GM19397 (cell line): ENCODE measurements around the gene RFX4.
A peak's percentile ranks its signal among the peaks of the same experiment; 100 is the strongest.
"Not testable (repeated sequence)": the region's sequence is repeated elsewhere in the genome, so short reads cannot be mapped to it uniquely, and the experiment has no call there.

Experiments
- ATAC-seq: cut with Tn5 transposase; IDR thresholded peaks from one replicate; pipeline ENCODE4 v1.9.1; 2021; ENCODE audit warnings: mild to moderate bottlenecking, moderate library complexity; ENCODE audit not compliant: unreplicated experiment

The RFX4 gene

DNA sequence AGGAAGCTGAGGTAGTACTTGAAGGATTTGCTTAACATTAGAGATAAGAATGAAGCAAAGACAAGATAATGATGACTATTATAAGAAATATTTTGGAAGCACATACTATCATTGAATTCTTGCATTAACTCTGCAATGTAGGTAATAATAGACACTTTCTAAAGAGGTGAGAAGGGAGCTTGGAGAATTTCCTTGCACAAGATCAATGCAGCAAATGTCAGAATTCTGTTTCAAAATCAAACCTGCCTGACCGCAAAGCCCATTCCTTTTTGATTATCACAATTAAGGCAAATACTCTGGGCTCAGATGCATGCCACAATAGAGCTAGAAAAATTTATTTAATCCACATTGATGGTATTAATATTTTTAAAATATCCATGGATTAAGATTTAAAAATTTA lies 141.3 kb downstream of the RFX4 start:
- ATAC-seq = no peak

DNA sequence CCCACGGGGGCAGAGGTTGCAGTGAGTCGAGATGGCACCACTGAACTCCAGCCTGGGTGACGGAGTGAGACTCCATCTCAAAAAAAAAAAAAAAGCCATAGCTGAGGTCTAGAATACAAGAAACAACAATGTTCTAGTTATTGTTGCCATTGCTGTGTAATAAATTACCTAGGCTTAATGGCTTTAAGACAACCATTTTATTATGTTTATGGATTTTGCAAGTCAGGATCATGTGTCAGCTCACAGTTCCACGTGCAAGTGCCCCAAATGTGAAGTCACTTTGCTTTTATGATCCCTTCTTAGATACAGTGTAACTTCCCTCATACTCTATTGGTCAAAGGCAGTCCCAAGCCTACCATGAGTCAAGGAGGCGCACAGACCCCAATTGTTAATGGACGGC lies 142.1 kb downstream of the RFX4 start:
- ATAC-seq = no peak

DNA sequence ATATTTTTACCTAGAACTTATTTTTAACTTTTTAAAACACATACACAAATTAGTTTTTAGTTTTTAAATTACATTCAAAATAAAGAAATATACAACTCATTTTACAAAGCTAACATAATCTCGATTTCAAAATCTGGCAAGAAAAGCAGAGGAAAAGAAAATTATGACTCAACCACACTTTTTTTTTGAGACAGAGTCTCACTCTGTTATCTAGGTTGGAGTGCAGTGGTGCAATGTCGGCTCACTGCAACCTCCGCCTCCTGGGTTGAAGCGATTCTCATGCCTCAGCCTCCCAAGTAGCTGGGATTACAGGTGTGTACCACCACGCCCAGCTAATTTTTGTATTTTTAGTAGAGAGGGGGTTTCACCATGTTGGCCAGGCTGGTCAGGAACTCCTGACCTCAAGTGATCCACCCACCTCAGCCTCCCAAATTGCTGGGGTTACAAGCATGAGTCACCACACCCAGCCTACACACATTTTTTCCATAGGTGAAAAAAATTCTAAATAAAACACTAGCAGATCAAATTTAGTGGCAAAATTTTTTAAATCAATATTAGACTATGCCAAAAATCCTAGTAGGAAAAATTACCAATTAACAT lies 143.9 kb downstream of the RFX4 start:
- not testable (repeated sequence) for ATAC-seq

DNA sequence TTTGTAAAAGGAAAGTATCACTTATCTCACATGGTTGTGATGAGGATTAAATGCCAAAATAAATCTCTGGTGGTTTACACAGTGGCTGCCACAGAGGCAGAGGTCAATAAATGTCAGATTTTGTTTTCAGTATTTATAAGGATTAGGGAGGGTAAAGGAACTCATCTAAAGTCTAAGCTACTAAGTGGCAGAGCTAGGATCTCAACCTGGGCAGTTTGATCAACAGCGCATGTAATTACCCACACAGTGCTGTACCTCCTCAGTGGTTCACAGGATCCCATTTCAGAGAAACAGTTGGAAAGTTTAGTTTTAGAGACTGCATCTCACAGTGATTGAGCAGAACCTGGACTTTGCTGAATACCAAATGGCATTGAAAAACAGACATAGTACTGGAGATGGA lies 146.8 kb downstream of the RFX4 start:
- no peak for ATAC-seq

DNA sequence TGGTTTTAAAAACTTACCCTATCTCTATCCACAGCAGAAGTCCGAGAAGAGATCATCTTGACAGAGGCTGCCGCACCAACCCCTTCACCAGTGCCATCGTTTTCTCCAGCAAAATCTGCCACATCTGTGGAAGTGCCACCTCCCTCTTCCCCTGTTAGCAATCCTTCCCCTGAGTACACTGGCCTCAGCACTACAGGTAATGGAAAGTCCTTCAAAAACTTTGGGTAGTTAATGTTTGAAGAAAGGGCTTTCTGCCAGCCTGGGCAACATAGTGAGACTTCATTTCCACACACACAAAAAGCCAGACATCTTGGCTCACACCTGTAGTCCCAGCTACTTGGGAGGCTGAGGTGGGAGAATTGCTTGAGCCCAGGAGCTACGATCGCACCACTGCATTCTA lies 150.1 kb downstream of the RFX4 start:
- ATAC-seq = no peak

DNA sequence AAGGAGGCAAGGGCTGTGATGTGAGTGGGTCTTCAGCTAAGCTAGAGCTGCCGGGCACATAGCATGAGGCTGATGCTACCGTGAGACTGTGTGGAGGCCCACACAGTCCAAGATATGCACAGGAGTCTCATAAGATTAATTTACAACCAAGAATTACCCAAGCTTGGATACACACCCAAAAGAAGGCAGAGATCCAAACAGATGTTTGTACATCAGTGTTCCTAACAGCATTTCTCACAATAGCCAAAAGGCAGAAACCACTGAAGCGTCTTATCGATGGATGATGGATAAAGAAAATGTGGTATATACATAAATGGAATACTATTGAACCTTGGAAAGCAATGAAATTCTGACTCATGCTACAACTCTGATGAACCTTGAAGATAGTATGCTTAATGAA lies 150.9 kb downstream of the RFX4 start:
- ATAC-seq = no peak

DNA sequence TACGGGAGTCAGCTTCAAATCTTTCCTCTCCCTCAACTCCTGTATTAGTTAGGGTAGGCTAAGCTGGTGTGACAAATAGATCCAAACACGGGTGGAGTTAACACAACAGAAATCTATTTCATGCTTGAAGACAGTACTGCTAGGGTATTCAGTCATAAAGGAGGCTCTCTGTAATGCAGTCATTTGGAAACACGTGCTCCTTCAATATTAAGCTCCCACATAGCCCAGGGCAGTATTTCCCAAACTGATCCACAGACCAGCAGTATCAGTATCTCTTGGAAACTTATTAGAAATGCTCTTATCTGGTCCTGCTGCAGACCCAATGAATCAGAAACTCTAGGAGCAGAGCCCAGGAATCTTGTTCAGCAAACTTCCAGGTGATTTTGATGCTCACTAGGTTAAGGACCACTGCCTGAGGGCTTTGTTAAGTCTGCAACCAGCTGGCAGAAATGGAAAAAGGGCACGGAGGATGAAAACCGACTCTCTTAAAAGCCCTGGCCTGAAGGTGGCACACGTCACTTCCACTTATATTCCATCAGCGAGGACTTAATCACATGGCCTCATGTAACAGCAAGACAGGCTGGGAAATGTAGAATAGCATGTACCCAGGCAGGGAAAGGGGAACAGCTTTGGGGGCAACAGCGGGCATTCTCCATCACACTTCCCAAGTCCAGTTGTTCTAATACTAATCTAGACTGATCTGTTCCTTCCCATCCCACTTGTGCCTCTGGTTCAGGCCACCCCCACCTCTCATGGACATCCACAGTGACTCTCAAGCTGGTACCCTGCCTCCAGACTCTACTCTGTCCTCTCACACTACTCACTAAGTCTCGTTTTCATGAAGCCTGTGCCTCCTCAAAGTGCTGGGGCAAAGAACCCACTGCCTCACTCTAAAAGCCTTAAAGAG lies 153.5 kb downstream of the RFX4 start:
- ATAC-seq = no peak

DNA sequence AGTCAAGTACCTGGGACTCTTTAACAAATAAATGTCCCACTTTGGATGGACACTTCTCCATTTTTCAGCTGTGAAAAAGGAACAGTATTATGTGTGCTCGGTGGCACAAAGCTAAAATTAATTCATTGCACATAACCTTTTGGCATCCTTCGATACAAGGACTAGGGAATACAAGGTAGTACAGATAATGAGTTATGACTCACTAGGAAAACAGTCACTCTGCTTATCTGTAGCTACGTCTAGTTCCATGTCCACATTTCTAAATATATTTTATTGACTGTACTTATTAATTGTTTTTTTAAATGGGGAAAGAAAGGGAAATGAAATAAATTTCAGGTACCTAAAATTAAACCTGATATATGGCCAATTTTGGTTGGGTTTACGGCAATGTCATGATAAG lies 156.5 kb downstream of the RFX4 start:
- no peak for ATAC-seq

DNA sequence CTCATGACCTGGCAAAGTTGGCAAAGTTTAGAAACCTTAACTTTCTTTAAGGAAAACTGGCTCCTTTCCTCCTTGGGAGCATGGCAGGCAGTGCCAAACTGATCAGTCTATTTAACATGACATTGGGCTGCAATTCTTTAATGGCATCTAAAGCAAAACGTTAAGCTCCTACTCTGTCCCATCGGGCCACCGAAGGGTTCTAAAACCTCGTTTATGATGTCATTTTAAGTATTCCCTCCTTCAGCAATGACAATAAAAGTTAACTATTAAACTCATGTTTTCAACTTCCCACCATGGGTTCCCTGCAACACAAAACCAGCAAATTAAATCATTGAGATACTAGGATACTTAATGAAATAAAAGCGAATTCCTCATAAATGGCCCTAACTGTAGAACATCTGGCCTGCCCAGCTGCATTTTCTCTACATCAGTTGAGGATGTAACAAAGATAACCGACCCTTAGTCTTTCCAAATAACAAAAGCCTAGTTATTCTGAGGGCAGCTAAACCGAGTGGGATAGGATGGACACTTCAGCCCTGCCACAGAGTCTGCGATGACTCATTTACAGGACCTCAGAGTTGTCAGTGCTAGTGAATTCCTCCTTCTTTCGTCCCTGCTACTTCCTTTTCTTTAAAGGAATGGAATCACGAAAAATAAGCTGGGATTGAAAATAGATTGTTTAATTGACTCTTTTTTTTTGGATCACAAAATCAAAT lies 157.2 kb downstream of the RFX4 start:
- no peak for ATAC-seq

DNA sequence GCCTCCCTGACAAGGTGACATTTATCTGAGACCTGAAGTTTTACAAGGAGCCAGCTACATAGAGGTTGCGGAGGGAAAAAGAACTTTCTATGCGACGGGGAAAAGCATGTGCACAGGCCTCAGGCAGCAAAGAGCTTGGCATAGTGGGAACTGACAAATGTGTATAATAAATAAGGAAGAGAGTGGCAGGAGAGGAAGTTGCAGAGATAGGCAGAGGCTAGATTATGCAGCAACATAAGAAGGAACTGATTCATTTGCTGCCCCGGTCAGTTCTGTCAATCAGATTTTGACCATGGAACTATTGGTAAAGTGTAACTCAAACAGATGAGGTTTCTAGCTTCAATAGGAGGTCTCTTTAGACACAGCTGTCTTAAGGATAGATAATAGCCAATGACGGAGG lies 158.0 kb downstream of the RFX4 start:
- no peak for ATAC-seq

DNA sequence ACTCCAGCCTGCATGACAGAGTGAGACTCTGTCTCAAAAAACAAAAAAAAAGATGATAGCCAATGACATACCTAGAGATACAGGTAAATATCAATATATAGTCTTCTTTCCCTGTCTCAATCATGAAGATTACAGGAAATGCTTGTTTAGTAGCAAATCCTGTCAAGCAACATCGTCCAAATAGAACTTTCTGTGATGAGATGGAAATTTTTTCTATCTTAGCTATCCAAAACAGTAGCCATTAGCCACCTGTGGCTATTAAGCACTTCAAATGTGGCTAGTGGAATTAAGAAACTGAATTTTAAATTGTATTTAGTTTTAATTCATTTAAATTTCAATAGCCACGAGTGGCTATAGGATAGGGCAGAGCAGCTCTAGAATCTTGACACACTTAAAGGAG lies 158.4 kb downstream of the RFX4 start:
- no peak for ATAC-seq

DNA sequence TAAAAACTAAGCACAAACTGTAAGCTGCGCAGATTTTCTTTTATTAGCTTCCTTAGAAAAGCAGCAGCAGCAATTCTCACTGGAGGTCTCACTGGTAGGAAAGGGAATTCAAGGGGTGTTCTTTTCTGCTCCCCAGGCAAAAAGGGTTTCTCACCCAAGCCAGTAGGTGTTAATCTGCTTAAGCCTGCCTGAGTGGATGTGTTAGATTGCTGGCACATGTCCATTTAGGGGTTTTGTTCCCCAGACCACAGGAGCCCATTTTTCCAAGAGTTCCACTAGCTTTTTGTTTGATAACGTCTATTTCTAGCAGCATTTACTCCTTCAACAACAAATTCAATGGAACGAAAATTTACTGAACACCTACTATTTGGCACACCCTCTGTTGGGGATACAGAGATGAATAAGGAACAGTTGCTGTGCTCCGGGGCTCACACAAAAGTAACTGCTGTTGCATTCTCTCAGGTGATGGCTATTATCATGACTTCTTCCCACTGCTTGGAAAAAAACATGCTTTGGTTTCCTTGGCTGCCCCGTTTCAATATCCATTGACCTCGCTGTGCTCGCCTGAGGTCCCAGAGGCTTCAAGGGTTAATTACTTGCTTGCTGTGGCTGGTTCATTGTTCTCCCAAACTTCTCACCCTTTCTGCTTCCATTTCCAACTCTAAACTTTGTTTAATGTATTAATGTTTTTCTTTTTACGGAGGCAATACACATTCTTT lies 160.6 kb downstream of the RFX4 start:
- no peak for ATAC-seq

DNA sequence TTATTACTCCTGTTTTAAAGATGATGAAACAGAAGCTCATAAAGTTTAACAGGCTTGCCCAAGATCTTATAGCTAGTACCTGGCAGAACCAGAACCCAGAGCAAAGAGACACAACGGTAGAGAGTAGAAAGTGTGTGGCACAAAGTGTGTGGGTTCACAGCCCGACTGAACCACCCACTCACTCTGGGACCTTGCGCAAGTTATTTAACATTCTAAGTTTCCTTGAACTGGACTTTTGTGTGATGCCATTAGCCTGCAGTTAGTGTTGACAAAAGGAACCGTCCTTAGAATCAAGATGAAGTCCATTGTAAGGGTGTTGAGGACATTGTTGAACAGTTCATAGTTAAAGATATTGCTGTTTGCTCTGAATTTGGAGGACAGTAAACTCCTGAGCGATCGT lies 161.8 kb downstream of the RFX4 start:
- no peak for ATAC-seq

DNA sequence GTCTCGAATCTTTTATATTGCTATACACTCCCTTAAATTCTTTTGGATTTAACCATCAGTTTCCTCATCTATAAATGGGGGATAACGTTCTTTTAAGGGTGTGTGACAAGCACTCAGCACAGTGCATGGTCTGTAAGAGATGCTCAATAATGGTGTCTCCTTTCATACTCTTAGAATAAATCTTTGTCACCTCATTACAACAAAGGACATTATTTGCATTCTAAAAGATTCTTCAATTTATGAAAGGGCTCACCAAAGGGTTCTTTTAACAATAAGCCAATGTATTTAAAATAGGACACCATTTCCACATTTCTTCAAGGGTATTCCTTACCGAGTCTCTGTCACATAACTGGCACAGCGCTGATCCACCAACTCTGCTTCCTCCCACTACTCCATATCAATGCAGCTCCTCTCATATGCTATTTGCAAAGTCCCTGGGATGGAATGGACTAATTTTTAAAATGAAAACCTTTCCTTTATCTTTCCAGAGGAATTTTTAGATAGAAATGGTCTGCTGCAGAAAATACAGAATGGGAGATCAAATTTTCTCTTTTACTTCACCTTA lies 162.5 kb downstream of the RFX4 start:
- no peak for ATAC-seq

DNA sequence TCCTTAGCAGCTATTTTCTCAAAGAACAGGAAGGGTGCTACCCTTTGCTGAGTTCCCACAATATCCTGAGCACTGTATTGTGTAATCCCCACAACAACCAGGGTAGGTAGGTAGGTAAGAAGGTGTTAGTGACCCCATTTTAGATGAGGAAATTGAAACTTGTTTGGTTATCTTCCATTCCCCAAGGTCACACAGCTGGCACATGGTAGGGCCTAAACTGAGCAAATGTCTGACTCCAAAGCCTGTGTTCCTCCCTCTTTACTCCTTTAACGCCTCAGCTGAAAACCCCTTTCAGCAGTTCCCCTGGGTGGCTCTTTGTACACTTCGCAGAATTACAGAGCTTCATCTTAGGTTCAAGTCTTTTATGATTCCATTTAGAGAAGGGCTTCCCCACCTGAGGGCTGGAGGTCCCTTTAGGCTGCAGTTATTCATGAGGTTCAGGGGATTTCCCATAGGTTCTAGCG lies 165.2 kb downstream of the RFX4 start:
- no peak for ATAC-seq

DNA sequence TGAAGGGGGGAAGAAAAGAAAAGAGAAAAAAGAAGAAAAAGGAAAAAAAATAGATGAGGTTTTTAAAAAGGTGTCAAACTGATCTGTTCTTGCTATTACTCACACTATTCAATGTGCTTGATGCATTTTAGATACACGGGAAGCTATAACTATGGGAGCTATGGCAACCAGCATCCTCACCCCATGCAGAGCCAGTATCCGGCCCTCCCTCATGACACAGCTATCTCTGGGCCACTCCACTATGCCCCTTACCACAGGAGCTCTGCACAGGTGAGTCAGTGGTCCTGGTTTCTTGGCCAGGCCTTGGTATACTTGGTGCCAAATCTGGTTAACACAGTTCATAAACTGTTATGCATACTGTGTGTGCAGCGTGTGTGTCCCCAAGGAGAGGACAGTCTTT lies 167.7 kb downstream of the RFX4 start:
- ATAC-seq = no peak

DNA sequence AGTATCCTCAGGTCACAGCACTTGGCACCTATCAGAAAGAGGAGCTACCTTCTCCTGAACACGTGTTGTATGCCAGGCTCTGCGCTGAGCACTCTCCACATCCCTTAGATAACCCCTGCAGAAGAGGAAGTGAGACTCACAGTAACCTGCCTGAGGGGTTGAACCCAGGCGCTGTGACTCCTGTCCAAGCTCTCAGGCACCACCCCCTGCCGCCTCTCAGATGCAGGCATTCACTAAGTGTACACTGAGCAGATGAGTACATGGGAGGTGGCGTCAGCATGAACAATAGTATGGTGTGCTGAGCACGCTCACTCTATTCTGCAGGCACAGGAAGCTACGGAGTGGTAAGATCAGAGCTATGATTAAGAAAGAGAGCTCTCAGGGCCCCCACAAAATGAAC lies 170.7 kb downstream of the RFX4 start:
- ATAC-seq = peak; percentile 96

DNA sequence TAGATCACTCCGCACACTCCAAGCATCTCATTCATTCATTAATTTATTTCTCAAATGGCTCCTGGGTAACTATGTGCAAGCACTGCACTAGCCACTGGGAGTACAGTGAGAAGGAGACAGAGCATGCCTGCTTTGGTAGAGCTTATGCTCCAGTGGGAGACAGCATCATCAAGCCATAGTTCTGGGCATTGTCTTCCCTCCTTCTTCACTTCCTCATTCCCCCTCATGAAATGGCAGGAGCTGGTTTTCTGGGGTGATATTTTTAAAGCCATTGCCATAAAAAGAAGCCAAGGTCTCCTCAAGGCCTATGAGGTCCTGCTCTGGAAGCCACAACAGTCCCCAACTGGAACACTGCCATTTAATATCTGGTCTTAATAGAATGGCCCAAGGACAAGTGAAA lies 171.5 kb downstream of the RFX4 start:
- ATAC-seq = no peak

DNA sequence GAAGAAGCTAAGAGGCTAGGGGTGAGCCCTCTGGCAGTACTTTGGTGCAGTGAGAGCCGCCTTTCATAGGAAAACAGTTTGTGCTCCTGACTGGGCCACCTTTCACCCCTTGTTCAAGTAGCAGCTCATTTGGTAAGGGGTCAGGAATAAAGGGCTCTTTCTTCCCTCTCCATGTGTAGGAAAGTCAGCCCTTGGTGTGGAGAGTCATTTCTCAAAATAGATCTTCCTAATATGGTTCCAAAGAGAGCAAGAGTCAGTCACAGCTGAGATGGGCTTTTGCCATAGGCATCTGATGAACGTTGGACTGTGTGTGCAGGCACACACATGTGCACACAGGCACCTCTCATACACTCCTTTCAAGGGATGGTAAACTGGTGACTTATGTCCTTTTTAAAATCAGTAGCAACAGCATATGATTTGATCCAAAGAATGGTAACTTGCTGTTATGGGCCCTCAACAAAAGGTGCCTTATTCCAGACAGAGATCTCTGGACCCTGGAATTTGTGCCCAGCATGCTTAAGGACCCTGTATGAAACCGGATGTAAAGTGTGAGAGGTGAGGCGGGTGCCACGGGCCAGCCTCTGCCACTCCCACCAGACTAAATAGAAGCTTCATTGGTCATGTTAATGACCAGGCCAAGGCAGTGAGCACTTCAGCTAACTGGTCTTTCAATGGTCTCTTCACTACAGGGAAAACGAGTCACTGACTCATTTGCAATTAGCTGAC lies 175.0 kb downstream of the RFX4 start:
- ATAC-seq = no peak
